IMR-90 (cell line): ENCODE data around the gene EMC9. TPM values are rescaled to one million over a fixed set of nuclear protein-coding genes. Genes with fewer than 3 reads are reported as not detected.

ENCODE experiments used
- CEBPB ChIP-seq: IDR thresholded peaks from 2 replicates; pipeline ENCODE4 v1.6.1; 2012; ENCODE audit warnings: low read depth, low read length, improper control_type of control experiment
- polyA plus RNA-seq, 3 experiments: library from polyadenylated mRNA; depleted of rRNA; stranded (reverse); fragments of >200 nt; gene quantifications; 2 replicates each; pipeline ENCODE4 v1.2.3, GENCODE V29; 2012; ENCODE audit warnings: low replicate concordance in 1 of 3
- total RNA-seq: library from RNA; depleted of rRNA; stranded (reverse); fragments of >200 nt; gene quantifications from 2 replicates; pipeline ENCODE4 v1.2.3, GENCODE V29; 2012
- TF ChIP-seq, protein P1 (sequence below): fragments of 150-350 bp; IDR thresholded peaks from 2 replicates; pipeline ENCODE4 v1.6.1; 2017; ENCODE audit warnings: mild to moderate bottlenecking, antibody characterized with exemption, low read length, low read depth

EMC9 gene
- total and polyA plus RNA-seq, 2 of the 4 experiments (the other 2 are of a cell fraction), result 15.1 to 19.2 TPM

DNA sequence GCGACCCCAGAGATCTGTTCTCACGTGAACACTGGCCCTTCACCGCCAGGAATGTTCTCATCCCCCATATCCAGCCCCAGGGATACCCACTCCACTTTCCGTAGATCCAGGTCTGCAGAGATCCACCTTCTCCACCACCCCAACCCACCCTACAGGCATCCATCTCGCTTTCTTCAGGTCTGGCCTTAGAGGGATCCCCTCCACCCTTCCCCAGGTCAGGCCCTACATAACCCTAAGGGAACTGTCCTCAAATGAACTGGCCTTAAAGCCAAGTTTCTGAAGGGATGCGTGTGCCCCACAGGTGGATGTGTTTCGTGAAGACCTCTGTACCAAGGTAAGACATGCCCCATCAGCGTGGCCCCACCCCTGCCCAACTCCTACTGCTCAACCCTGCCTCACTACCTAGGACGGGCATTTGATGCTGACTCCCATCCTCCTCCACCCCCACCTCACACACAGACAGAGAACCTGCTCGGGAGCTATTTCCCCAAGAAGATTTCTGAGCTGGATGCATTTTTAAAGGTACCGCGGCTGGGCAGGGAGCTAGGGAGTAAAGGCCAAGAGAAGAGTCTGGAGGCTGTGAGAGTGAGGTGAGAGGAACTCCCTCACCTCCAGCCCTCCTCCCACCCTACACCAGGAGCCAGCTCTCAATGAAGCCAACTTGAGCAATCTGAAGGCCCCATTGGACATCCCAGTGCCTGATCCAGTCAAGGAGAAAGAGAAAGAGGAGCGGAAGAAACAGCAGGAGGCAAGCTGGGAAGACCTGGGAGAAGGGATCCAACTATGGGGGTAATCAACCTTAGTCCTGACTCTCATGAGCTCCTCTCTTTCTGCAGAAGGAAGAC, 4.5 kb downstream of the EMC9 start (continued):
- TF ChIP-seq, protein P1, sequence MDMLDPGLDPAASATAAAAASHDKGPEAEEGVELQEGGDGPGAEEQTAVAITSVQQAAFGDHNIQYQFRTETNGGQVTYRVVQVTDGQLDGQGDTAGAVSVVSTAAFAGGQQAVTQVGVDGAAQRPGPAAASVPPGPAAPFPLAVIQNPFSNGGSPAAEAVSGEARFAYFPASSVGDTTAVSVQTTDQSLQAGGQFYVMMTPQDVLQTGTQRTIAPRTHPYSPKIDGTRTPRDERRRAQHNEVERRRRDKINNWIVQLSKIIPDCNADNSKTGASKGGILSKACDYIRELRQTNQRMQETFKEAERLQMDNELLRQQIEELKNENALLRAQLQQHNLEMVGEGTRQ, result no peak
- no peak for TF ChIP-seq CEBPB
